Posterior vena cava (tissue), 2 donors: ENCODE measurements around the gene ABHD14A. TPM values are rescaled to one million over a fixed set of nuclear protein-coding genes. Genes with fewer than 3 reads are reported as not detected.

Experiments used
- DNase-seq: peaks from one replicate; pipeline ENCODE4 v3.0.0-alpha.2; 2020; ENCODE audit warnings: low spot score
- intact Hi-C, 2 donors: fragments of 100-400 bp; cut with DNase I; formaldehyde crosslinking; loops; one replicate each; pipeline versions ENCODE4 v1.14.1 to v1.14.2; 2022 to 2023
- total RNA-seq, 2 donors: library from RNA; stranded (reverse); fragmentation: NEBNext Ultra II Directional; extraction: Animal tissue kit (Norgen Biotek cat#: 25700); gene quantifications; one replicate each; pipeline ENCODE4 v1.2.1, GENCODE V29; 2021
- donor health status: DM: yes; HTN: yes; CAD: no.
- donor health status: DM: yes; HTN: yes; CAD: no.

ABHD14A gene
- total RNA-seq, 2 donors from 2014 or later, result 8.4 to 18.6 TPM

DNA sequence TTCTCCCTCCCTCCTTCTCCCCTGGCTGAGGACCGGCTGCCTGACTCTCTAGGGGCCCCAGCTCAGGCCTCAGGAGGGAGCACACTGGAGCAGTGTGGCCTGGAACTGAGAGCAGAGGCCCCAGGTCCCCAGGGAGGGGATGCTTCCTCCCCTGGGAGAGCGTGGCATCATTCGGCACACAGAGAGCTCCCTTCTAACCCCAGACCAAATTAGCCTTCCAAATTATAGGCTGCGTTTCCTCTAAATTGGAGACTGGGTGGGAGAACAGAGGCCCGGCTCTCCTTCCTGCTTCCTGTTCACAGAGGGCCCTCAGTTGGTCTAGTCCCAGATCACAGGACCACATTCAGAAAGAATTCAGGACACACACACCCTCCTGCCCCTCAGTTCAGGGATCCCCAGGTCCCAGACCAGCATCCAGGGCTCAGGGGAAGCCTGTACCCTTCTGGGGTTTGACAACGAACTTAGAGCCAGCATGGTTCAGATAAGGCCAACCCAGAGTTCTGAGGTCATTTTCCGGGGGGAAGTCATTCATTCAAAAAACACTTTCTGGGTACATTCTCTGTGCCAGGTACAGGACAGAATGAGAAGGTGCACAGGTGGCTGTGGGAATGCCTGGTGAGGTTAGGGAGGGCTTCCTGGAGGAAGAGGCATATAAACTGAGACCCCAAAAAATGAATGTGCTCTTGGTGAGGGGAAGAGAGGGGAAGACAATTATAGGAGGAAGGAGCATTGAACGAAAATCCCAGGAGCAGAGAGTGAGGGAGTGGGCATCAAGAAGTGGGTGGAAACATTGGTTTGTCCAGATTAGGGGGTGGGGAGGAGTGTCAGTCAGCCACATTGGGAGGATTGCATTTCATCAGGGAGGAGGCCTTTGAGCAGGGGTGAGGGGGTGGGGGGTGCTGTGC is 49.2 kb downstream of the ABHD14A start:
- intact Hi-C loops, result no loop called here
- no peak for DNase-seq

- intact Hi-C loops, result no loop called here
Measured at GRCh38 chr3:52024765-52025452, 50.0 kb downstream of the ABHD14A start.

DNA sequence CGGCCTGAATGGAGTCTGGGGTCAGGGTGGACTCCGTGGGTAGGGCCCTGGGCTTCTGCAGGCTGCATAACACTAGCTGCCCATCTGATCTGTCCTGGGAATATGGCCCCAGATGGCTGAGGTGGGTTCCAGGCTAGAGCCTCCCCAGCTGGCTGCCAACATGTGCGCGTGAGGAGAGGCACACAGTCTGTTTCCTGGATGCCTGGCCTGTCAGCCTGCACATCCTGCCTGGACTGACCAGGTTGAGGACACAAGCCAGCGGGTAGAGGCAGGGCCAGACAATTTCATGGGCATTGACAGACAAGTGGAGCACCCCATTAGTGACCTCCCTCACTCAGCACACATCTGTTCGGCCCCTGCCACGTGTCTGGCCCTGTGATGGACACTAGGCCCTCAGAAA is 50.6 kb downstream of the ABHD14A start:
- no peak for DNase-seq
- intact Hi-C loops, result no loop called here

More at GRCh38 chr3:52024765-52025452, 50.0 kb downstream of the ABHD14A start:
- DNase-seq, result no peak

- intact Hi-C loops, result no loop called here
- DNase-seq, result no peak
Measured at GRCh38 chr3:52026041-52026440, 51.2 kb downstream of the ABHD14A start.

DNA sequence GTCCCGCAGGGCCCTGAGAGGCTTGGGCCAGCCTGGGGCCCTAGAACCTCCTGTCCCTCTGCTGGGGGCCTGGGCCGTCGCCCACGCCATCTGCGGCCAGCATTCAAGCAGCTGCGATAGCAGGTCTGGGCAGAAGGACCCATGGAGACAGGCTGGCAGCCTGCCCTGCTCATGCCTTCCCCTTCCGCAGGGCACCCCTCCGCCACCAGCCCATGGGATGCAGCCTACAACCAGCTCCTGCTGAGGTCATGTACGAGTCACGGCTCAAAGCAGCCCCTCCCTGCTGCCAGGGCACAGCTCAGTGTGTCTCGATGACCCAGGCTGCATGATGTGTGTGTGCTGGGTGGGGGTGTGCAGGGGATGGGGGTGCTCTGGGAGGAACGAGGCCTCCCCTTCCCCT is 53.7 kb downstream of the ABHD14A start:
- intact Hi-C loops, result no loop called here
- no peak for DNase-seq

GRCh38 chr3:52029053-52029452 is 54.2 kb downstream of the ABHD14A start:
- intact Hi-C loops, result no loop called here
- no peak for DNase-seq

DNA sequence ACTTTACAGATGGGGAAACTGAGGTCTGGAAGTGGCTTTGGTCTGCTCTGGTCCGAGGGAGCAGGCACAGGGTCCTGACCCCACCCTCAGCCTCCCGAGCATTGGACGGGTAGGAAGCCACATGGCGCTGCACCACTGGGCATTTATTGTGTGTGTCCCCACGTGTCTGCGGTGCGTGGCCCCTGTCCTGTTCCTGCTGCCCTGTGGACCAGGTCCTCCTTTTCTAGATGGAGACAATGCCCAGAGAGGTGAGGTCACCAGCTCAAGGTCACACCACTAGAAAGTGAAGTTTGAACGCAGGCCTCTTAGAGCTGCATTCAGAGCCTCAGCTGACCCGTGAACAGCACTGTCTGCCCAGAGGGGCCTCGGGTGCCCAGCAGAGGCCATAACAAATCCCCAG is 54.7 kb downstream of the ABHD14A start:
- intact Hi-C loops, result no loop called here
- DNase-seq, result no peak

Other genes with a start within 250 kb of the ABHD14A start
- gene IQCF6, start 195.8 kb upstream of the ABHD14A start, total RNA-seq, result not detected
- not detected for gene IQCF2, start 113.4 kb upstream of the ABHD14A start, total RNA-seq
- gene IQCF5, start 99.5 kb upstream of the ABHD14A start, total RNA-seq, result not detected
- not detected for gene IQCF1, start 71.7 kb upstream of the ABHD14A start, total RNA-seq
- gene RRP9, start 33.2 kb upstream of the ABHD14A start, total RNA-seq, result 10 to 100 TPM; 13.4 to 14.9 TPM
- 10 to 100 TPM; 16.5 to 22.3 TPM for gene PARP3, start 32.7 kb upstream of the ABHD14A start, total RNA-seq
- not detected for gene GPR62, start 19.7 kb upstream of the ABHD14A start, total RNA-seq
- 10 to 100 TPM; 48.9 to 53.2 TPM for gene PCBP4, start 7.6 kb upstream of the ABHD14A start, total RNA-seq
- 10 to 100 TPM; 21.0 to 32.7 TPM for gene ABHD14B, start 1.0 kb upstream of the ABHD14A start, total RNA-seq
- 10 to 100 TPM; 11.8 to 12.3 TPM for gene ACY1, start 8.5 kb downstream of the ABHD14A start, total RNA-seq
- 100 to 1,000 TPM; 657 to 687 TPM for gene RPL29, start 20.8 kb downstream of the ABHD14A start, total RNA-seq
- gene DUSP7, start 81.5 kb downstream of the ABHD14A start, total RNA-seq, result 10 to 100 TPM; 29.9 to 36.4 TPM
- 1 to 10 TPM; 1.7 to 1.9 TPM for gene POC1A, start 179.4 kb downstream of the ABHD14A start, total RNA-seq
- gene ALAS1, start 223.1 kb downstream of the ABHD14A start, total RNA-seq, result 10 to 100 TPM; 28.5 to 31.4 TPM